OCI-LY1 (cell line): Measurements from ENCODE around the gene RGS2.
A peak's percentile ranks its signal among the peaks of the same experiment; 100 is the strongest.

Experiments used
- H2AFZ ChIP-seq: fragments of 200-600 bp; sonication (generic), shearing (Covaris generic); 2 replicates; pipeline ENCODE4 v1.6.0; 2014; ENCODE audit warnings: antibody characterized with exemption, mild to moderate bottlenecking, low read length
- H3F3A ChIP-seq: fragments of 200-600 bp; sonication (generic), shearing (Covaris generic); 2 replicates; pipeline ENCODE4 v1.6.0; 2014; ENCODE audit warnings: mild to moderate bottlenecking, antibody characterized with exemption, low read length, moderate library complexity; ENCODE audit not compliant: insufficient read depth
- H3K27ac ChIP-seq: fragments of 200-600 bp; sonication (generic); 2 replicates; pipeline ENCODE4 v1.5.1; 2014; ENCODE audit warnings: low read length, mixed run types, mild to moderate bottlenecking, low read depth; ENCODE audit not compliant: poor library complexity, severe bottlenecking
- H3K27me3 ChIP-seq: fragments of 200-600 bp; sonication (generic); 2 replicates; pipeline ENCODE4 v1.6.0; 2014; ENCODE audit warnings: antibody characterized with exemption, mild to moderate bottlenecking, low read length, moderate library complexity; ENCODE audit not compliant: insufficient read depth
- H3K36me3 ChIP-seq: fragments of 200-600 bp; sonication (generic); 2 replicates; pipeline ENCODE4 v1.6.1; 2014; ENCODE audit warnings: mild to moderate bottlenecking, antibody characterized with exemption, low read length, moderate library complexity, mixed read lengths; ENCODE audit not compliant: insufficient read depth
- H3K4me1 ChIP-seq: fragments of 200-600 bp; sonication (generic); 2 replicates; pipeline ENCODE4 v1.5.1; 2014; ENCODE audit warnings: mild to moderate bottlenecking, low read length, moderate library complexity; ENCODE audit not compliant: insufficient read depth, severe bottlenecking
- H3K4me2 ChIP-seq: fragments of 200-600 bp; sonication (generic), shearing (Covaris generic); 2 replicates; pipeline ENCODE4 v1.6.1; 2014; ENCODE audit warnings: low read length
- H3K4me3 ChIP-seq: fragments of 200-600 bp; sonication (generic); 2 replicates; pipeline ENCODE4 v1.5.1; 2014; ENCODE audit warnings: low read length, low read depth, mild to moderate bottlenecking, mixed read lengths; ENCODE audit not compliant: poor library complexity, severe bottlenecking
- H3K79me2 ChIP-seq: fragments of 200-600 bp; shearing (Covaris generic); 2 replicates; pipeline ENCODE4 v1.6.1; 2016; ENCODE audit warnings: mixed run types, low read length, mixed read lengths; ENCODE audit not compliant: insufficient read depth
- H3K9ac ChIP-seq: fragments of 200-600 bp; sonication (generic), shearing (Covaris generic); 2 replicates; pipeline ENCODE4 v1.6.1; 2014; ENCODE audit warnings: mild to moderate bottlenecking, low read length, mixed read lengths
- H3K9me2 ChIP-seq: fragments of 200-600 bp; sonication (generic), shearing (Covaris generic); 2 replicates; pipeline ENCODE4 v1.6.1; 2014; ENCODE audit warnings: low read depth, mild to moderate bottlenecking, low read length, mixed read lengths
- H3K9me3 ChIP-seq: fragments of 200-600 bp; shearing (Covaris generic); 2 replicates; pipeline ENCODE4 v1.6.1; 2014; ENCODE audit warnings: low read length, mixed read lengths
- H4K20me1 ChIP-seq: fragments of 200-600 bp; sonication (generic), shearing (Covaris generic); 2 replicates; pipeline ENCODE4 v1.6.0; 2016; ENCODE audit warnings: mild to moderate bottlenecking, low read length; ENCODE audit not compliant: insufficient read depth
- EZH2 ChIP-seq: fragments of 200-600 bp; sonication (generic), shearing (Covaris generic); IDR thresholded peaks from 2 replicates; pipeline ENCODE4 v1.8.0; 2017; ENCODE audit warnings: borderline replicate concordance, mixed run types, mild to moderate bottlenecking, antibody characterized with exemption, low read length, moderate library complexity, mixed read lengths
- TF ChIP-seq, protein P1 (sequence below): fragments of 200-600 bp; sonication (generic), shearing (Covaris generic); IDR thresholded peaks from 2 replicates; pipeline ENCODE4 v1.5.1; 2017; ENCODE audit warnings: mild to moderate bottlenecking, antibody characterized with exemption, low read length, moderate library complexity, mixed read lengths

RGS2 gene

DNA sequence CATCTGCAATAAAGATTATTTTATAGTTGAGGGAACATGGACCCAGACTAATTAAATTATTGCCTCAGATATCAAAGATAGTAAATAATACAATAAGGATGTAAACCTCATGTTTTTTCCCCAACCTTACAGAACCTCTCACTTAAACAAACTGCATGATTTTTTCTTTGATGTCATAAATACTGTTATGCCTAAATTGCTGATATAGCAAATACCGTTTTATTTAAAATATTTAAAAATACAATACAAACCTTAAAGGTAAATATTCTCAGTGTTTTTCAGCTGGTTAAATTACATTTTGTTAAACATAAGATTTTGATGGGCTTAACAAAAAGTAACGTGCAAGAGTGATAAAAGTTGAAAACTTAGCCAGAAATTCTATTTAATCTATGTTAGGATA, 24.4 kb upstream of the RGS2 start:
- no peaks in the 10 kb centered on the region for H3K36me3 ChIP-seq
- no peaks in the 10 kb centered on the region for H4K20me1 ChIP-seq
- no peaks in the 10 kb centered on the region for H3K4me1 ChIP-seq
- no peaks in the 10 kb centered on the region for H3K9me2 ChIP-seq
- H3K9me3 ChIP-seq: no peaks in the 10 kb centered on the region
- H3F3A ChIP-seq: no peaks in the 10 kb centered on the region
- H3K9ac ChIP-seq: no peak overlapping the region
- no peaks in the 10 kb centered on the region for H3K79me2 ChIP-seq
- H3K27me3 ChIP-seq: no peaks in the 10 kb centered on the region
- H2AFZ ChIP-seq: no peak overlapping the region
- H3K27ac ChIP-seq: no peak overlapping the region
- no peak overlapping the region for H3K4me2 ChIP-seq
- TF ChIP-seq, protein P1, sequence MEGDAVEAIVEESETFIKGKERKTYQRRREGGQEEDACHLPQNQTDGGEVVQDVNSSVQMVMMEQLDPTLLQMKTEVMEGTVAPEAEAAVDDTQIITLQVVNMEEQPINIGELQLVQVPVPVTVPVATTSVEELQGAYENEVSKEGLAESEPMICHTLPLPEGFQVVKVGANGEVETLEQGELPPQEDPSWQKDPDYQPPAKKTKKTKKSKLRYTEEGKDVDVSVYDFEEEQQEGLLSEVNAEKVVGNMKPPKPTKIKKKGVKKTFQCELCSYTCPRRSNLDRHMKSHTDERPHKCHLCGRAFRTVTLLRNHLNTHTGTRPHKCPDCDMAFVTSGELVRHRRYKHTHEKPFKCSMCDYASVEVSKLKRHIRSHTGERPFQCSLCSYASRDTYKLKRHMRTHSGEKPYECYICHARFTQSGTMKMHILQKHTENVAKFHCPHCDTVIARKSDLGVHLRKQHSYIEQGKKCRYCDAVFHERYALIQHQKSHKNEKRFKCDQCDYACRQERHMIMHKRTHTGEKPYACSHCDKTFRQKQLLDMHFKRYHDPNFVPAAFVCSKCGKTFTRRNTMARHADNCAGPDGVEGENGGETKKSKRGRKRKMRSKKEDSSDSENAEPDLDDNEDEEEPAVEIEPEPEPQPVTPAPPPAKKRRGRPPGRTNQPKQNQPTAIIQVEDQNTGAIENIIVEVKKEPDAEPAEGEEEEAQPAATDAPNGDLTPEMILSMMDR: no peak
- TF ChIP-seq EZH2: no peak
- no peak overlapping the region for H3K4me3 ChIP-seq

DNA sequence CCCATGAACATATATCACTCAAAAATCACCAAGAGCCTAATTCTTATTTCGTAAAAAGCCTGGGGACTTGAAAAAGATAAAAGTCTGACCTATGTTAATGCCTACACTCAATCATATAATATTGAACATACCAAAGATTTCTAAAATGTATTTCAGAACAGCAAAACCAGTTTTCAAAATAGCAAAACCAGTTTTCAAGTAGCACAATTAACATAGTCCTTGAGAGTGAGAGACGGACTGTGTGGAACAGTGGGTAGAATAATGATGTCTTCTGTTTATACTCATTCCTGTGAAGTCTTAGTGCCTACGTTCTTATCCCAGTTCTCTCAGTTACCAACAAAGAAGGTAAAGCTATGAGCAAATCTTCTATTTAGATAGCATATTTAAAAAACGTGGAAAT, 22.3 kb upstream of the RGS2 start:
- H3K4me1 ChIP-seq: no peaks in the 10 kb centered on the region
- H2AFZ ChIP-seq: no peak overlapping the region
- H3K9ac ChIP-seq: no peak overlapping the region
- no peaks in the 10 kb centered on the region for H4K20me1 ChIP-seq
- H3F3A ChIP-seq: no peaks in the 10 kb centered on the region
- no peak overlapping the region for H3K27ac ChIP-seq
- no peaks in the 10 kb centered on the region for H3K9me2 ChIP-seq
- H3K4me3 ChIP-seq: no peak overlapping the region
- H3K27me3 ChIP-seq: no peaks in the 10 kb centered on the region
- H3K4me2 ChIP-seq: no peak overlapping the region
- no peaks in the 10 kb centered on the region for H3K79me2 ChIP-seq
- TF ChIP-seq, protein P1: no peak
- TF ChIP-seq EZH2: no peak
- no peaks in the 10 kb centered on the region for H3K36me3 ChIP-seq
- H3K9me3 ChIP-seq: no peaks in the 10 kb centered on the region

DNA sequence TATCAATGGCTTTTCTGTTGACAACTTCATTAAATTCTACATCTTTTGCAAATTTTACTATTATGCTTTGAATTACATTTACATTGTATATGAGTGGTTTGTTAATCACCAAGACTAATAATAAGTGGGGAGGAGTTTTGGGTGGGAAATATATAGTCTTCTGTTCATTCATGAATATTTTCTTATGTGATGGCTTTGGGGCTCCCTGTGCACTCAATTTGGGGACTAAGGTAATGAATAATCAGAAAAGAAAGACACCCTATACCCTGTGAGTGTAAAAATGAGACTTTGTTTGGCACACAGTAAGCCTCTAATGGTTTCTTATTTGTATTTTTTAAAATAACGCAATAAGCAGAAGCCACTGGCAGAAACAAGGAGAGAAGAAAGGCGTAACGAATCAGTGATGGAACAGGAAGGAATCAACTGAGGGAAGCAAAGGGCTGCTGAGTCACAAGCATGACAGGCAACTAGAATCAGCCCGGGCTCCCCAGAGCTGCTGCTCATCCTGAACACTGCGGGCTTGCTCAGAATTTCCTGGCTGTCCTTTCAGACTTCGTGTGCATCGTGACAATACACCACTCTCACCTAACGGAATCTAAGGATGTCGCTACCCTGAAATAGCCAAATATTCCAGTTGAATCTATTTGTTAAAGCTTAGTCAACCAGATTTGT, 20.8 kb upstream of the RGS2 start:
- Histone ChIP-seq H3K4me3 (no peak overlapping the region), H3K79me2 (no peaks in the 10 kb centered on the region), H3K4me2 (no peak overlapping the region), H4K20me1 (no peaks in the 10 kb centered on the region), H2AFZ (peak overlapping the region; percentile 34; the same call in 1 of the 2 replicates), H3K9ac (no peak overlapping the region), H3K4me1 (no peaks in the 10 kb centered on the region), H3K27ac (no peak overlapping the region), H3F3A (no peaks in the 10 kb centered on the region), H3K9me2 (no peaks in the 10 kb centered on the region), H3K9me3 (no peaks in the 10 kb centered on the region), H3K36me3 (no peaks in the 10 kb centered on the region), H3K27me3 (no peaks in the 10 kb centered on the region)
- TF ChIP-seq, protein P1: no peak
- TF ChIP-seq EZH2: no peak
